Measurements from ENCODE around the gene CDH7. TPM values are rescaled to one million over a fixed set of nuclear protein-coding genes. Genes with fewer than 3 reads are reported as not detected.

The CDH7 gene
- total RNA-seq, 3 donors from 2014 or later (not counting 1 experiment from before 2014, with no cell fraction given), result not detected

DNA sequence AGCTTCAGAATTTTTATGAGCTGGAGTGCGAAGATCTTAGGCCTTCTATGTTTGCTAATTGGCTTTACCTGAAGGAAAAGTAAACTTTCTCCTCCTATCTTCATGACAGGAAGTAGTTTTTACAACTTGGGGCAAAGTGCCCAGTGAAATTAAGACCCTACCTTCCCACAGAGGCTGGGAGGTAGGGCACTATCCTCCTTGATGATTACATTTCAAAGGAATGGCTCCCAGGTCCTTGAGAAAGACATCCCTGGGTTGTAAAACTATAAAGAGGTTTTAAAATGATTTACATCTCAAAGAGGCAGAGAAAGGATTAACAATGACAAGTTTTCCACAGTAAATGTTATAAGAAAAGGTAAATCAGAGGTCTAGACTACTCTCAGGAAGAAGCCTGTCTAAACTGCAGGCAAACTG is 155.8 kb downstream of the CDH7 start:
- TF ChIP-seq CTCF (IDR thresholded peaks at IDR 0.05), result no peak
- H3K4me1 ChIP-seq (ENCODE audit: control insufficient read depth, insufficient read depth, low read length), result no peaks in the 10 kb centered on the region
- no peaks in the 10 kb centered on the region for H3K27me3 ChIP-seq (ENCODE audit: control insufficient read depth, insufficient read depth, low read length)
- intact Hi-C loops (cut with micrococcal nuclease), result no loop called here
- Mint-ChIP-seq H3K27ac (no peak overlapping the region), H3K4me1 (no peaks in the 10 kb centered on the region), H3K27me3 (ENCODE audit: low read depth in 2 of 2) (no peaks in the 10 kb centered on the region), H3K4me3 (no peak overlapping the region), H3K9me3 (peaks cover 4 to 15% of the 10 kb centered on the region in 2 donors), H3K36me3 (no peaks in the 10 kb centered on the region)
- H3K27ac ChIP-seq (ENCODE audit: low read length), result no peak overlapping the region
- 100% methylated on average over 1 of the region's 1 CpG for WGBS (ENCODE audit: insufficient coverage)
- DNase-seq, result no peak
- H3K4me3 ChIP-seq (ENCODE audit: low read length), result no peak overlapping the region
- ATAC-seq, result no peak
- H3K36me3 ChIP-seq (ENCODE audit: control insufficient read depth, insufficient read depth, low read length), result no peaks in the 10 kb centered on the region
- H3K9me3 ChIP-seq (ENCODE audit: control insufficient read depth, insufficient read depth, low read length), result no peaks in the 10 kb centered on the region

- intact Hi-C loops (cut with micrococcal nuclease), result no loop called here
- Mint-ChIP-seq H3K9me3 (peaks cover 4 to 11% of the 10 kb centered on the region in 2 donors), H3K27ac (no peak overlapping the region), H3K4me1 (no peaks in the 10 kb centered on the region), H3K36me3 (no peaks in the 10 kb centered on the region), H3K4me3 (no peak overlapping the region), H3K27me3 (ENCODE audit: low read depth in 2 of 2) (no peaks in the 10 kb centered on the region)
- H3K4me1 ChIP-seq (ENCODE audit: control insufficient read depth, insufficient read depth, low read length), result no peaks in the 10 kb centered on the region
- no peaks in the 10 kb centered on the region for H3K36me3 ChIP-seq (ENCODE audit: control insufficient read depth, insufficient read depth, low read length)
- WGBS (ENCODE audit: insufficient coverage), result 88% methylated on average over 1 of the region's 2 CpGs
- ATAC-seq, result no peak
- H3K27ac ChIP-seq (ENCODE audit: low read length), result no peak overlapping the region
- no peak for TF ChIP-seq CTCF (IDR thresholded peaks at IDR 0.05)
- H3K4me3 ChIP-seq (ENCODE audit: low read length), result no peak overlapping the region
- H3K27me3 ChIP-seq (ENCODE audit: control insufficient read depth, insufficient read depth, low read length), result no peaks in the 10 kb centered on the region
- no peaks in the 10 kb centered on the region for H3K9me3 ChIP-seq (ENCODE audit: control insufficient read depth, insufficient read depth, low read length)
- DNase-seq, result no peak
Measured at GRCh38 chr18:65907281-65907680, 156.5 kb downstream of the CDH7 start.

DNA sequence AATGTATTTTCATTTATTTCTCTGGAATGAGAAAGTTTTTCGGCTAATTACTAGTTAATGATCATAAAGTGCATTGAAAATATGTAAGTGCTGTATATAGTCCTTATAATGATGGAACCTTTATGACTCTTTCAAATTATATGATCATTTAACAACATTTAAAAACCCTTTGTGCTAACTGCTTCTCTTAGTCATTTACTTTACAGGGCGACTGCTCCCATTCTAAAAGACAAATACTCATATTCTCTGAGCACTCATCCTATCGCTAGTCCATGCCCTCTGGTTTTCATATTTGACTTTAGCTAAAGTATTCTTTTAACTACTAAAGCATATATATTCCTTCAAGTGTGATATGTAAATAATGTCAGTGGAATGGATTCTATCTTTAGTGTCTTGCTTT is 168.2 kb downstream of the CDH7 start:
- Histone ChIP-seq H3K4me1 (ENCODE audit: control insufficient read depth, insufficient read depth, low read length) (no peaks in the 10 kb centered on the region), H3K9me3 (ENCODE audit: control insufficient read depth, insufficient read depth, low read length) (no peaks in the 10 kb centered on the region), H3K27me3 (ENCODE audit: control insufficient read depth, insufficient read depth, low read length) (no peaks in the 10 kb centered on the region), H3K4me3 (ENCODE audit: low read length) (no peak overlapping the region), H3K27ac (ENCODE audit: low read length) (no peak overlapping the region), H3K36me3 (ENCODE audit: control insufficient read depth, insufficient read depth, low read length) (no peaks in the 10 kb centered on the region)
- H3K9me3 Mint-ChIP-seq, result peaks cover 0 to 10% of the 10 kb centered on the region in 2 donors
- no peaks in the 10 kb centered on the region for H3K27me3 Mint-ChIP-seq (ENCODE audit: low read depth in 2 of 2)
- H3K4me3 Mint-ChIP-seq, result no peak overlapping the region
- ATAC-seq (no peak), DNase-seq (no peak)
- no peak overlapping the region for H3K27ac Mint-ChIP-seq
- intact Hi-C loops (cut with micrococcal nuclease), result no loop called here
- TF ChIP-seq CTCF (IDR thresholded peaks at IDR 0.05), result no peak
- no peaks in the 10 kb centered on the region for H3K36me3 Mint-ChIP-seq
- H3K4me1 Mint-ChIP-seq, result no peaks in the 10 kb centered on the region
- WGBS (ENCODE audit: insufficient coverage), result 95% methylated on average over 2 of the region's 3 CpGs

DNA sequence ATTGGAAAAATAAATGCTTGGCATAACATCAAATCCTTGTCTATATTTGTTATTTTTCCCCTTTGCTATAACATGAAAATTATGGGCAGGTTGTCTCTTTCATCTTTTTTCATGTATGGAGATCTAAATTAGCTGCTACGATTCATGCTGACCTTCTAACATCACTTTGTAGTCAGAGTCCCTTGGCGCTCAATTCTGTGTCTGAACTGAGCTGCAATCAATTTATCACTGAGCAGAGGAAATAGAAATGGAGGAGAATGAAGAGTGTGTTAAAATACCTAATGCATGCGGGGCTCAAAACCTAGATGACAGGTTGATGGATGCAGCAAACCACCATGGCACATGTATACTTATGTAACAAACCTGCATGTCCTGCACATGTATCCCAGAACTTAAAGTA is 168.9 kb downstream of the CDH7 start:
- H3K9me3 ChIP-seq (ENCODE audit: control insufficient read depth, insufficient read depth, low read length), result no peaks in the 10 kb centered on the region
- DNase-seq (no peak), ATAC-seq (no peak)
- WGBS (ENCODE audit: insufficient coverage), result 90% methylated on average over 2 of the region's 3 CpGs
- no peaks in the 10 kb centered on the region for H3K4me1 ChIP-seq (ENCODE audit: control insufficient read depth, insufficient read depth, low read length)
- intact Hi-C loops (cut with micrococcal nuclease), result no loop called here
- no peaks in the 10 kb centered on the region for H3K27me3 ChIP-seq (ENCODE audit: control insufficient read depth, insufficient read depth, low read length)
- no peak overlapping the region for H3K4me3 ChIP-seq (ENCODE audit: low read length)
- no peaks in the 10 kb centered on the region for H3K36me3 ChIP-seq (ENCODE audit: control insufficient read depth, insufficient read depth, low read length)
- no peaks in the 10 kb centered on the region for H3K27me3 Mint-ChIP-seq (ENCODE audit: low read depth in 2 of 2)
- peaks cover 0 to 7% of the 10 kb centered on the region in 2 donors for H3K9me3 Mint-ChIP-seq
- H3K36me3 Mint-ChIP-seq, result no peaks in the 10 kb centered on the region
- H3K27ac Mint-ChIP-seq, result no peak overlapping the region
- H3K4me1 Mint-ChIP-seq, result no peaks in the 10 kb centered on the region
- TF ChIP-seq CTCF (IDR thresholded peaks at IDR 0.05), result no peak
- no peak overlapping the region for H3K4me3 Mint-ChIP-seq
- H3K27ac ChIP-seq (ENCODE audit: low read length), result no peak overlapping the region

All from natural killer cell (primary cell).